Measurements from ENCODE around the gene CLCA2. TPM values are rescaled to one million over a fixed set of nuclear protein-coding genes. Genes with fewer than 3 reads are reported as not detected.

The CLCA2 gene
- polyA plus RNA-seq, 1 experiment: 0.42 TPM

DNA sequence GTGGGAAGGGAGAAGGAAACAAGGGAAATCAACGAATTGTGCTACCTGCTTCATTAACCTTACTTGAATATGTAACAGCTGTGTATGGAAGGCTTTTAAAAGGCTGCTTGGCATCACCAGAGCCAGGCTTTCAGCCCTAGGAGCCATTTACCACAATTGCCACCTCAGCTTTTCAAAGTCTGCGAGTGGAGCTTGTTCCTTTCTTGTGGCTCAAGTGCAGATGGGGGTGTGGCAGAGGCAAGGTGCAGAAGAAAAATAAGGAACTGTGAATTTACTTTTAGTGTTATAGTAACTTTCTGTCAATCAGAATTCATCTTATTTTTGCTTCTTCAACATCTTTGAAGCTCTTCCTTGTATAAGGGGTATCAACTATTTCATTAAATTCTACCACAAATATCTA, 17.6 kb downstream of the CLCA2 start:
- ChIA-PET CTCF (interaction anchor here (0.6 to 0.9 kb wide), 3 partner anchors 11 to 755 kb away, joined by 3 read pairs; no protein-coding TSS in a partner anchor), POLR2A (no interaction called here)
- no peaks in the 10 kb centered on the region for H3K36me3 ChIP-seq (ENCODE audit: control insufficient read depth, insufficient read depth, low read length)
- no peak for DNase-seq (ENCODE audit: low read depth)
- H3K4me3 ChIP-seq (ENCODE audit: low read depth, low read length): no peak overlapping the region
- TF ChIP-seq, protein P1, sequence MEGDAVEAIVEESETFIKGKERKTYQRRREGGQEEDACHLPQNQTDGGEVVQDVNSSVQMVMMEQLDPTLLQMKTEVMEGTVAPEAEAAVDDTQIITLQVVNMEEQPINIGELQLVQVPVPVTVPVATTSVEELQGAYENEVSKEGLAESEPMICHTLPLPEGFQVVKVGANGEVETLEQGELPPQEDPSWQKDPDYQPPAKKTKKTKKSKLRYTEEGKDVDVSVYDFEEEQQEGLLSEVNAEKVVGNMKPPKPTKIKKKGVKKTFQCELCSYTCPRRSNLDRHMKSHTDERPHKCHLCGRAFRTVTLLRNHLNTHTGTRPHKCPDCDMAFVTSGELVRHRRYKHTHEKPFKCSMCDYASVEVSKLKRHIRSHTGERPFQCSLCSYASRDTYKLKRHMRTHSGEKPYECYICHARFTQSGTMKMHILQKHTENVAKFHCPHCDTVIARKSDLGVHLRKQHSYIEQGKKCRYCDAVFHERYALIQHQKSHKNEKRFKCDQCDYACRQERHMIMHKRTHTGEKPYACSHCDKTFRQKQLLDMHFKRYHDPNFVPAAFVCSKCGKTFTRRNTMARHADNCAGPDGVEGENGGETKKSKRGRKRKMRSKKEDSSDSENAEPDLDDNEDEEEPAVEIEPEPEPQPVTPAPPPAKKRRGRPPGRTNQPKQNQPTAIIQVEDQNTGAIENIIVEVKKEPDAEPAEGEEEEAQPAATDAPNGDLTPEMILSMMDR (IDR thresholded peaks at IDR 0.05; ENCODE audit: insufficient read depth, low read depth, low read length): no peak
- H3K27me3 ChIP-seq (ENCODE audit: control insufficient read depth, insufficient read depth, low read length): no peaks in the 10 kb centered on the region

DNA sequence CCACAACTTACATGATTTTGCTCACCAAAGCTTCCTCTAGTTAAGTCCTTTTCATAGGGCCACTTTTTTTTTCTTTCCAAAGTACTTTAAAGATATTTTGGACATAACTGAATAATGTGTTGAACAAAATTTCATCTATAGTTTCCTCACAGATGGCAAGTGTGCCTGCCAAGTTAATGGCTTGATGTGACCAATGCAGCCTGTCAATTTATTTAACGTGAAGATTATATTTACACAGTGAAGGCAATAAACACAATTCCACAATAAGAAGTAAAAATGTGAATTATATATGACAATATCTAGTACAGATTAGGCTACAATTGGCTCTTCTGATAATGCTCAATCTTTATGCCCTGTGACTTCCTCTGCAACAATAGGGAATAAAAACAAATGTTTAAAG, 18.0 kb downstream of the CLCA2 start:
- ChIA-PET POLR2A (no interaction called here), CTCF (interaction anchor here (0.6 to 0.9 kb wide), 3 partner anchors 10 to 755 kb away, joined by 3 read pairs; no protein-coding TSS in a partner anchor)
- Histone ChIP-seq H3K36me3 (ENCODE audit: control insufficient read depth, insufficient read depth, low read length) (no peaks in the 10 kb centered on the region), H3K27me3 (ENCODE audit: control insufficient read depth, insufficient read depth, low read length) (no peaks in the 10 kb centered on the region), H3K4me3 (ENCODE audit: low read depth, low read length) (no peak overlapping the region)
- DNase-seq (ENCODE audit: low read depth): no peak
- TF ChIP-seq, protein P1 (IDR thresholded peaks at IDR 0.05; ENCODE audit: insufficient read depth, low read depth, low read length): no peak

DNA sequence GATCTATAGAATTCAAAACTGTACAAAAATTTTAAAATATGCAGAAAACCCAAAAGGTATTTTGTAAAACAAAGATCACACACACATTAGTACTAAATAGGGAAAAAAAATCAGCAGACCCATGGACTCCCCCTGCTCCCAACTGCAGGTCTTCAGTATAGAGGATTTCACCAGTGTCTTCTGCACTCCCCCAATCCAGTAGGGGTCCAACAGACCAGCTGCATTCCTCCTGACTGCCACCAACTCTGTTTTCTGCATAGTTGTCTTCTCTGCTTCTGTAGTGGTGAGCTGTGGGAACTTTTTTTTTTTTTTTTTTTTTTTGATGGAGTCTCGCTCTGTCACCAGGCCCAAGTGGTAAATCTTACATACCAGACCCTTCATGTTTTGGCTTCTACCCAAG, 21.9 kb downstream of the CLCA2 start:
- H3K27me3 ChIP-seq (ENCODE audit: control insufficient read depth, insufficient read depth, low read length): no peaks in the 10 kb centered on the region
- H3K36me3 ChIP-seq (ENCODE audit: control insufficient read depth, insufficient read depth, low read length): no peaks in the 10 kb centered on the region
- ChIA-PET POLR2A (no interaction called here), CTCF (interaction anchor here (0.6 kb wide), 1 partner anchor 28 kb away, joined by 3 read pairs; no protein-coding TSS in a partner anchor)
- no peak overlapping the region for H3K4me3 ChIP-seq (ENCODE audit: low read depth, low read length)
- TF ChIP-seq, protein P1 (IDR thresholded peaks at IDR 0.05; ENCODE audit: insufficient read depth, low read depth, low read length): no peak
- DNase-seq (ENCODE audit: low read depth): no peak

DNA sequence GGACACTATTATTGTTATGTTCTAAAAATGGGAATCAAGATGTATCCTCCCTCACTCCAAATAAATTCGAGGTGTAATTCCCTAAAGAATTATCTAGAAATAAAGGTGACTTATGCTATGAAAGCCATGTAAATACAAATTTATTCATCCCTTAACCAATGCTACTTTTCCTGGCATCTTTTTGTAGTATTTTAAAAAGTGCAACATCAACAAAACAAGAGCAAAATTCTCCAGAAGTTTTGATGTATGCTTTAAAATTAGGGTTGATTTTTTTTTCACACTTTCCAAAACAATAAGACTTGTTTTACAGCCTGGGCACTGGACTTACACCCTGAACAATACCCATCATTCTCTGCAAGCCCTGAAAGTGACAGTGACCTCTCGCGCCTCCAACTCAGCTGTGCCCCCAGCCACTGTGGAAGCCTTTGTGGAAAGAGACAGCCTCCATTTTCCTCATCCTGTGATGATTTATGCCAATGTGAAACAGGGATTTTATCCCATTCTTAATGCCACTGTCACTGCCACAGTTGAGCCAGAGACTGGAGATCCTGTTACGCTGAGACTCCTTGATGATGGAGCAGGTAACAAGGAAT, 23.3 kb downstream of the CLCA2 start:
- TF ChIP-seq, protein P1 (IDR thresholded peaks at IDR 0.05; ENCODE audit: insufficient read depth, low read depth, low read length): no peak
- H3K4me3 ChIP-seq (ENCODE audit: low read depth, low read length): no peak overlapping the region
- DNase-seq (ENCODE audit: low read depth): no peak
- H3K27me3 ChIP-seq (ENCODE audit: control insufficient read depth, insufficient read depth, low read length): no peaks in the 10 kb centered on the region
- H3K36me3 ChIP-seq (ENCODE audit: control insufficient read depth, insufficient read depth, low read length): no peaks in the 10 kb centered on the region
- POLR2A ChIA-PET: no interaction called here
- CTCF ChIA-PET: interaction anchor here (1.0 to 1.4 kb wide), 2 partner anchors 8 to 26 kb away, joined by 4 read pairs; no protein-coding TSS in a partner anchor

DNA sequence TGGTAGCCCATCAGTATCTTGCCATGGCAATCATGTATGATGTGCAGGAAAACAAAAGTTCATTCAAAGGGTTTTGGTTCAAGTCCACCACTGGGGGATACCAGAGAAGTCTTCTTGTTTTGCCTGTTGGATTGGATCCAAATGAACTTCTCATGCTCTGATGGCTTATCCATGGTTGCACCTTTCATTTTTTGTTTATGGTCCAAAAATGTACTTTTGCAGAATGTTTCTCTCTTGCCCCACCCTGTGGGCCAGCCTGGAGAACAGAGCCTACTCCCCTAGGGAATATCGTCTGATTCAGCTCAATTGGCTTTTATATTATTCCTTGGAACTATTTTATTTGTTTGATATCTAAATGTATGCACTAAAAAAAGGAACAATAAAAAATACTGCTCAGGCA, 24.7 kb downstream of the CLCA2 start:
- no peak for DNase-seq (ENCODE audit: low read depth)
- Histone ChIP-seq H3K27me3 (ENCODE audit: control insufficient read depth, insufficient read depth, low read length) (no peaks in the 10 kb centered on the region), H3K4me3 (ENCODE audit: low read depth, low read length) (no peak overlapping the region), H3K36me3 (ENCODE audit: control insufficient read depth, insufficient read depth, low read length) (no peaks in the 10 kb centered on the region)
- ChIA-PET POLR2A (no interaction called here), CTCF (no interaction called here)
- TF ChIP-seq, protein P1 (IDR thresholded peaks at IDR 0.05; ENCODE audit: insufficient read depth, low read depth, low read length): no peak
